GM19043 (cell line): ENCODE measurements around the gene ZC2HC1B.
"Not testable (repeated sequence)": the region's sequence is repeated elsewhere in the genome, so short reads cannot be mapped to it uniquely, and the experiment has no call there.

Experiments
- ATAC-seq: cut with Tn5 transposase; IDR thresholded peaks from one replicate; pipeline ENCODE4 v1.9.1; 2021; ENCODE audit warnings: low read depth; ENCODE audit not compliant: unreplicated experiment

ZC2HC1B gene

GRCh38 chr6:143867236-143867635 lies 3.0 kb downstream of the ZC2HC1B start:
- ATAC-seq: no peak

GRCh38 chr6:143868808-143869207 lies 4.5 kb downstream of the ZC2HC1B start:
- not testable (repeated sequence) for ATAC-seq

- ATAC-seq: not testable (repeated sequence)
These were observed 7.0 kb downstream of the ZC2HC1B start for GRCh38 chr6:143871202-143871730.

- peak; percentile 95 for ATAC-seq
These were observed 7.9 kb downstream of the ZC2HC1B start for GRCh38 chr6:143872201-143872600.

GRCh38 chr6:143873600-143873999 lies 9.3 kb downstream of the ZC2HC1B start:
- not testable (repeated sequence) for ATAC-seq

- not testable (repeated sequence) for ATAC-seq
These were observed 10.2 kb downstream of the ZC2HC1B start for GRCh38 chr6:143874503-143874902.

GRCh38 chr6:143877584-143878271 lies 13.5 kb downstream of the ZC2HC1B start:
- ATAC-seq: no peak

- no peak for ATAC-seq
These were observed 14.0 kb downstream of the ZC2HC1B start for GRCh38 chr6:143878272-143878760.

GRCh38 chr6:143880412-143880811 lies 16.1 kb downstream of the ZC2HC1B start:
- ATAC-seq: no peak

- ATAC-seq: no peak
These were observed 18.2 kb downstream of the ZC2HC1B start for GRCh38 chr6:143882401-143882930.

- no peak for ATAC-seq
These were observed 20.1 kb downstream of the ZC2HC1B start for GRCh38 chr6:143884216-143884900.

GRCh38 chr6:143885116-143885515 lies 20.8 kb downstream of the ZC2HC1B start:
- no peak for ATAC-seq

GRCh38 chr6:143894655-143895054 lies 30.4 kb downstream of the ZC2HC1B start:
- no peak for ATAC-seq

GRCh38 chr6:143896126-143896860 lies 32.0 kb downstream of the ZC2HC1B start:
- ATAC-seq: no peak

- ATAC-seq: no peak
These were observed 36.1 kb downstream of the ZC2HC1B start for GRCh38 chr6:143900358-143900757.

GRCh38 chr6:143901885-143902750 lies 37.8 kb downstream of the ZC2HC1B start:
- peak; percentile 94 for ATAC-seq

- ATAC-seq: no peak
These were observed 38.6 kb downstream of the ZC2HC1B start for GRCh38 chr6:143902827-143903226.

- no peak for ATAC-seq
These were observed 46.8 kb downstream of the ZC2HC1B start for GRCh38 chr6:143911028-143911427.

GRCh38 chr6:143912671-143913070 lies 48.4 kb downstream of the ZC2HC1B start:
- no peak for ATAC-seq

GRCh38 chr6:143917026-143917425 lies 52.8 kb downstream of the ZC2HC1B start:
- not testable (repeated sequence) for ATAC-seq
